CD4-positive, alpha-beta T cell treated with Interleukin-4 for 1 hour (primary cell): ENCODE results near the gene CISD3.
"Not testable (repeated sequence)": the region's sequence is repeated elsewhere in the genome, so short reads cannot be mapped to it uniquely, and the experiment has no call there.

ENCODE experiments used
- DNase-seq, 2 donors: peaks; one replicate each; pipeline ENCODE4 v3.0.0-alpha.2; 2020 to 2022

CISD3 gene

DNA sequence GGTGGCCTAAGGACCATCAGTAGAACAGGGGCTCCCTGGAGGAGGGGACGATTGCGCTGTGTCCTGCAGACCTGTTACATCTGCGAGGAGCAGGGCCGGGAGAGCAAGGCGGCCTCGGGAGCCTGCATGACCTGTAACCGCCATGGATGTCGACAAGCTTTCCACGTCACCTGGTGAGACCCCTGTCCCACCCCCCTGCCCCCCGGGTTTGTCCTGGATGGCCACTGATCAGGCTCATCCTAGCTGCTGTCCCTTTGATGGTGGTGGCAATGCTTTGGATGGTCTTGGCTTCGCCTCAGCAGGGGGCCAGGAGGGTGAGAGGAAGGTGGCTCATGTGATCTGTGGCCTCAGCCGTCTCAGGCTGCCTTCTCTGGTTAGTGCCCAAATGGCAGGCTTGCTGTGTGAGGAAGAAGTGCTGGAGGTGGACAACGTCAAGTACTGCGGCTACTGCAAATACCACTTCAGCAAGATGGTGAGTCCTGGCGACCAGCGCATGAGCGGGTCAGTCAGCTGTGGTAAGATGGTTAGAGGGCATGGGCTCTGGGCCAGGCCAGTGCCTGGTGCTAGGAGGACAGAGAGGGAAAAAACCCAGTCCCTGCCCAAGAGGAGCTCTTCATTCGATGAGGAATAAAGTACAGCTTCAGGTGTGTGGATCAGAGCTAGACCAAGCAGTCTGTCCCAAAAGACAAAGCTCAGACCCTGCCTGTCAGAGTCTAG lies 20.9 kb upstream of the CISD3 start:
- no peak for DNase-seq

DNA sequence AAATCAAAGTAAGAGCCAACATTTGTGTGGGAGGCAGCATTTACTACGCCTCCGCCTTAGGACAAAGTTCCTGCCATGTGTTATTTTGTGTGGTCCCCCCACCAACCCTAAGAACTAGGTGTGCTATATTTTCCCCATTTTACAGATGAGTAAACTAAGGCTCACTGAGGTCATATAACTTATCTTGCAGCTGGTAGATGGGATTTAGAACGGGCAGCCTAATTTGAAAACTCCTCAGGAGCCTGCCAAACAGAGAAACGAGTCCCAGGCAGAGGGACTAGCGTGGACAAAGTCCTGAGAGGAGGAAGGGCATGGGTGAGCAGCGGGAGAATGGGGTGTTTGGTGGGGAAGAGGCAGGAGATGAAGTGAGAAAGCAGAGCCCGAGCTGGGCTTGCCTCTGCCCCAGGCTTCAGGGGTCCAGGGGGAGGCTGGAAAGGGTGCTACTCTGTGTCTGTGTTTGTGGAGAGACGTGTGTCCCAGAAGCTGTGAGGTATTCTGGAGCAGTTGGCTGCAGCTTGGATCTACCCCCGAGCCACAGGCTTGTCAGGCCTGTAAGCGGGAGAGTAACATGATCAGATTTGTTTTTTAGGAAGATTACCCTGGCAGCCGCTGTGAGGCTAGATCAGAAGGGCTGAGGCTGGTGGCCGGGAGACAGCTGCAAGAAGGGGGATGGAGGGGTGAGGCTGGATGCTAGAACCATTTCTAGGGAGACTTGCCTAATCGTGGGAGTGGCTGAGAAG lies 20.1 kb upstream of the CISD3 start:
- no peak for DNase-seq

DNA sequence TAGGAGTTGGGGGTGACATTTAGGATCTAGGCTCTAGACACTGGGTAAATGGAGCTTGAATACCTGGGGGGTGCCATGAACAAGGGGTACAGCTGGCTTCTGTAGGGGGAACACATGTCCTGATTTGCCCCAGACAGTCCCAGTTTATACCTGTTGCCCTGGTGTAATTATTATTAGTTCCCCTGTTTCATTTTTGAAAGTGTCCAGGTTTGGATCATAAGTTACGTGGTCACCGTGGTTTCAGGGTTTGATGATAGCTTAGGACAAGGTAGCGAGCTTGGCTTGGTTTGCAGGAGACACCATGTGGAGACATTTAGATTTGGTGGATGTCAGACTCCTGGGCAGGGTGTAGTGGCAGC lies 19.6 kb upstream of the CISD3 start:
- DNase-seq, result no peak

DNA sequence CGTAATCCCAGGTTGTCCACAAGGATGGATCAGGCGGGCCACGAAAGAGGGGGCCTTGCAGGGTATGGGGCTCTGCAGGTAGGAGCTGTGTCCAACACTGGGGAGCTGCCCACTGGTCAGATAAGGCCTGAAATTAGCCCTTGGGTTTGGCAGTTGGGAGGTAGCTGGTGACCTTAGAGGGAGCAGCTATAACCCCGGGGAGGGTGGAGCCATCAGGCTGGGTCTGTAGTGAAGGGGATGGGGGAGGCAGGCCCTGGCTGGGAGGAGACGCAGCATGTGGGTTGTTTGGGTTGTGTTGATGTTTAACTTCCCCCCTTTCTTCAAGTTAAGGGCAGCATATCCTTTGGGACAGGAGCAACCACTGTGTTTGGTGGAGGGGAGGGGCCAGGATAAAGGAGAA lies 19.2 kb upstream of the CISD3 start:
- no peak for DNase-seq

DNA sequence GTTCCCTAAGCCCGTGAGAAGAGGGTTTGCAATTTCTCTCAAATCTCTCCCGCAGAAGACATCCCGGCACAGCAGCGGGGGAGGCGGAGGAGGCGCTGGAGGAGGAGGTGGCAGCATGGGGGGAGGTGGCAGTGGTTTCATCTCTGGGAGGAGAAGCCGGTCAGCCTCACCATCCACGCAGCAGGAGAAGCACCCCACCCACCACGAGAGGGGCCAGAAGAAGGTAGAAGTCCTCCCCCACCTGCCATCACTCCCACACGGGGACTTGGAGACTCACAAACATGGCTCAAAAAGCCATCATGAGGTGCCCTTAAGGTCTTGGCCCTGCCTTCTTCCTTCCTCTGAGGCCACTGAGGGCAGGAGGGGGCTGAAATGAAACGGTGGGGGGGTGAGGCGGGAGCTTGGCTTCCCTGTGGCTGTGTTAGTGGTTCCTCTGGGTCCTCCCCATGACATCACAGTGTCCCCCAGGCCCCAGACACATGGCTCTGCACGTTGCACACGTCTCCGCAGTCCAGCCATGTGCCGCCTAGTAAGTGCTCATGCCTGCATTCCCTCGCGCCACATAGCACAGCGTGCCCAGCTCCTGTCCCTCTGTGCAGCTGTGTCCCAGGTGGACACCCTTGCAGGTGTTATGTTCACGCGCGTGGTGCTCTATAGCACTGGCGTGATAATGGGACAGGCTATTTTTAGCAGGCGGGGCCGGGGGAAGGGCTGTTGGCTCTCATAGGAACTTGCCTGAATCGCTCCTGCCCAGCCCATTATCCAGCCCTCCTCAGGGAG lies 18.2 kb upstream of the CISD3 start:
- no peak for DNase-seq

DNA sequence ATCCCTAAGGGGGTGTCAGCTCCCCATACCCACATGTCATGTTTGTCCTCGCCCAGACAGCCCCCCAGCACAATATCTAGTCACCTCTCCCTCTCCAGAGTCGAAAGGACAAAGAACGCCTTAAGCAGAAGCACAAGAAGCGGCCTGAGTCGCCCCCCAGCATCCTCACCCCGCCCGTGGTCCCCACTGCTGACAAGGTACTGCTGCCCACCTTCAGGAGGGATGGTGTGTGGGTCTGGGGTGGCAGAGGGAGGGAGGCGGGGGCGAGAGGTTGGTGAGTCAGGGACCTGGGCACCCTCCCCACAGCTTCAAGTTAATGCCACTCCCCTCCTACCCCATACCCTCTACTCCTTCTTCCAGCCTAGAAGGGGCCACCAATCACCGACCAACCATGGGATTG lies 17.5 kb upstream of the CISD3 start:
- DNase-seq, result no peak

- no peak for DNase-seq
These were observed 16.6 kb upstream of the CISD3 start for GRCh38 chr17:38713456-38714075.

- no peak for DNase-seq
These were observed 14.8 kb upstream of the CISD3 start for GRCh38 chr17:38715216-38715943.

DNA sequence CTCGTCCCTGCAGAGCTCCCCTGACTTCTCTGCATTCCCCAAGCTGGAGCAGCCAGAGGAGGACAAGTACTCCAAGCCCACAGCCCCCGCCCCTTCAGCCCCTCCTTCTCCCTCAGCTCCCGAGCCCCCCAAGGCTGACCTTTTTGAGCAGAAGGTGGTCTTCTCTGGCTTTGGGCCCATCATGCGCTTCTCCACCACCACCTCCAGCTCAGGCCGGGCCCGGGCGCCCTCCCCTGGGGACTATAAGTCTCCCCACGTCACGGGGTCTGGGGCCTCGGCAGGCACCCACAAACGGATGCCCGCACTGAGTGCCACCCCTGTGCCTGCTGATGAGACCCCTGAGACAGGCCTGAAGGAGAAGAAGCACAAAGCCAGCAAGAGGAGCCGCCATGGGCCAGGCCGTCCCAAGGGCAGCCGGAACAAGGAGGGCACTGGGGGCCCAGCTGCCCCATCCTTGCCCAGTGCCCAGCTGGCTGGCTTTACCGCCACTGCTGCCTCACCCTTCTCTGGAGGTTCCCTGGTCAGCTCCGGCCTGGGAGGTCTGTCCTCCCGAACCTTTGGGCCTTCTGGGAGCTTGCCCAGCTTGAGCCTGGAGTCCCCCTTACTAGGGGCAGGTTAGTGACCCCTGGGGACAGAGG lies 13.7 kb upstream of the CISD3 start:
- DNase-seq, result no peak

DNA sequence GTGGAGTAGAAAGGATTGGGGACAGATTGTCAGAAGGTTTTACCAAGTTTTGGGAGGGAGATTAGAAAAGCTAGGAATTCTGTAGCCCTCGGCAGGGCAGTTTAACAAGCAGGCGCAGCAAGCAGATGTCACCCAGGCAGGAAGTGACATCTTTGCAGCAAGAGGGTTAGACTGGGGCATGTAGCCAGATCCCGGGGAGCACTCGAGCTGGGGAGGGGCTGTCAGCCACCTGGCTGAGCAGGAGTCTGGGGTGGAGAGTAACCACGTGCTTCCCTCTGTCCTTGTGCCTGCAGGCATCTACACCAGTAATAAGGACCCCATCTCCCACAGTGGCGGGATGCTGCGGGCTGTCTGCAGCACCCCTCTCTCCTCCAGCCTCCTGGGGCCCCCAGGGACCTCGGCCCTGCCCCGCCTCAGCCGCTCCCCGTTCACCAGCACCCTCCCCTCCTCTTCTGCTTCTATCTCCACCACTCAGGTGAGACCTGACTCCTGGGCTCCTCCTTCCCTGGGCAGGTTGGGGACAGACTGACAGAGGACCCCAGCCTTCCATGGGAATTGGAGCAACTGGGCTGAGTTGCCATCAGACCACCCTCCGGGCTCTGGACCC lies 12.9 kb upstream of the CISD3 start:
- DNase-seq, result no peak

- DNase-seq, result no peak
These were observed 10.7 kb upstream of the CISD3 start for GRCh38 chr17:38719289-38719942.

- DNase-seq, result no peak
These were observed 10.0 kb upstream of the CISD3 start for GRCh38 chr17:38719943-38720641.

- no peak for DNase-seq
These were observed 9.2 kb upstream of the CISD3 start for GRCh38 chr17:38720941-38721340.

DNA sequence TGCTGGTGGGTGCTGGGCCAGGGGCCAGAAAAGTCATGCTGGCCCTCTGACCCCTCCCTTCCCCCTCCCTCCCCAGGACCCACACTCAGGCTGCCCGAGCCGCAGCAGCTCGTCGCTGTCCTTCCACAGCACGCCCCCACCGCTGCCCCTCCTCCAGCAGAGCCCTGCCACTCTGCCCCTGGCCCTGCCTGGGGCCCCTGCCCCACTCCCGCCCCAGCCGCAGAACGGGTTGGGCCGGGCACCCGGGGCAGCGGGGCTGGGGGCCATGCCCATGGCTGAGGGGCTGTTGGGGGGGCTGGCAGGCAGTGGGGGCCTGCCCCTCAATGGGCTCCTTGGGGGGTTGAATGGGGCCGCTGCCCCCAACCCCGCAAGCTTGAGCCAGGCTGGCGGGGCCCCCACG lies 8.3 kb upstream of the CISD3 start:
- DNase-seq, result no peak

GRCh38 chr17:38724337-38724988 lies 5.7 kb upstream of the CISD3 start:
- no peak for DNase-seq

DNA sequence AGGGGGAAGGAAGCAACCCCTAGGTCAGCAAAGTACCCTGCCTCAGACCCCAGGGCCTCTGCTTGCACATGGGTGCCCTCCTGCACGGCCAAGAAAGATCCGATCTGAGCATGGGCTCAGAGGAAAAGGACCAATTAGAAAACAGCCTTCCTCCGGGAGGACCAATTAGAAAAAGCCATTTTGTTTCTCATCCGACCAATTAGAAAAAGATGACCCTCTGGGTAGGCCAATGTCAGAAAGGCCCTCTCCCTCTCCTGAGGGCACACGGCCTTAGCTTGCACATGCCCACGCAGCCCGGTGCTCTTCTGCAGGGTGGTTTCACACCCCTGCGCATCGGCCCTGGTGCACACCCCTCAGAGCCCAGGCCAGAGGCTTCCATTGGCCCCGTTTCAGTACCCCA lies 5.1 kb upstream of the CISD3 start:
- no peak for DNase-seq

GRCh38 chr17:38726145-38726544 lies 4.0 kb upstream of the CISD3 start:
- not testable (repeated sequence) for DNase-seq

DNA sequence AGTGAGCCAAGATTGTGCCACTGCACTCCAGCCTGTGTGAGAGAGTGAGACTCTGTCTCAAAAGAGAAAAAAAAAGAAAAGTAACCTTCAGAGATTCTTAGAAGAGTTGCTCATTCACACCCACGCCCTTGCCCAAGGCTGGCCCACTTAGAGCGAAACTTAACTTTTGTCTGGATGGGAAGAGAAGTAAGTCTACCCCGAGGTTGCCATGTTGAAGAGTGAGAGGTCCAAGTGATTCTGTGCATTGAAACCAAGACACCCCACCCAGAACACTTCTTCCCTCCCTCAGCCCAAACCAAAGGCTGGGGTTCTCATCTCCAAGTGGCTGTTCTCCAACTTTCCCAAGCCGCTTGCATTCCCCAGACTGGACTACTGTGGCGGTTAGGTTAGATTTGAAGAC lies 2.4 kb upstream of the CISD3 start:
- DNase-seq, result peak; percentile 70 to 78

GRCh38 chr17:38728290-38728831 lies 1.8 kb upstream of the CISD3 start:
- peak; percentile 81 to 87 for DNase-seq
